ENCODE results near the gene MALL. TPM values are rescaled to one million over a fixed set of nuclear protein-coding genes. Genes with fewer than 3 reads are reported as not detected.
"Not testable (repeated sequence)": the region's sequence is repeated elsewhere in the genome, so short reads cannot be mapped to it uniquely, and the experiment has no call there.

Gene MALL
- total RNA-seq, 2 experiments from 2014 or later = not detected

GRCh38 chr2:110114831-110115255 lies 779 bp downstream of the MALL start:
- Histone ChIP-seq H3K27me3 (ENCODE audit: control insufficient read depth in 1 of 2, insufficient read depth in 2 of 2, low read length in 2 of 2) (peaks cover 31 to 39% of the 10 kb centered on the region in 2 experiments), H3K27ac (ENCODE audit: low read depth in 1 of 2, low read length in 2 of 2) (no peak overlapping the region), H3K4me1 (ENCODE audit: insufficient read depth, low read length) (no peaks in the 10 kb centered on the region), H3K9me3 (ENCODE audit: control insufficient read depth in 1 of 2, insufficient read depth in 1 of 2, low read length in 2 of 2) (peaks cover 0 to 6% of the 10 kb centered on the region in 2 experiments), H3K36me3 (ENCODE audit: insufficient read depth, low read length) (no peaks in the 10 kb centered on the region), H3K4me3 (ENCODE audit: low read length) (no peak overlapping the region)
- intact Hi-C loops (cut with DNase I, micrococcal nuclease) = no loop called here
- ChIA-PET CTCF (no interaction called here), POLR2A (no interaction called here)
- Mint-ChIP-seq H3K27ac (no peak overlapping the region), H3K4me1 (ENCODE audit: low read depth) (no peaks in the 10 kb centered on the region), H3K27me3 (peaks cover 86% of the 10 kb centered on the region), H3K4me3 (no peak overlapping the region), H3K9me3 (no peaks in the 10 kb centered on the region), H3K36me3 (ENCODE audit: low read depth) (no peaks in the 10 kb centered on the region)
- ATAC-seq (ENCODE audit: poor library complexity) (no peak), DNase-seq (no peak)
- TF ChIP-seq CTCF (IDR thresholded peaks at IDR 0.05) = no peak

- DNase-seq (no peak), ATAC-seq (ENCODE audit: poor library complexity) (no peak)
- ChIA-PET POLR2A (no interaction called here), CTCF (no interaction called here)
- Mint-ChIP-seq H3K27me3 (peaks cover 87% of the 10 kb centered on the region), H3K36me3 (ENCODE audit: low read depth) (no peaks in the 10 kb centered on the region), H3K4me1 (ENCODE audit: low read depth) (no peaks in the 10 kb centered on the region), H3K27ac (no peak overlapping the region), H3K4me3 (no peak overlapping the region), H3K9me3 (no peaks in the 10 kb centered on the region)
- intact Hi-C loops (cut with DNase I, micrococcal nuclease) = no loop called here
- Histone ChIP-seq H3K4me3 (ENCODE audit: low read length) (no peak overlapping the region), H3K4me1 (ENCODE audit: insufficient read depth, low read length) (no peaks in the 10 kb centered on the region), H3K9me3 (ENCODE audit: control insufficient read depth in 1 of 2, insufficient read depth in 1 of 2, low read length in 2 of 2) (peaks cover 0 to 6% of the 10 kb centered on the region in 2 experiments), H3K27me3 (ENCODE audit: control insufficient read depth in 1 of 2, insufficient read depth in 2 of 2, low read length in 2 of 2) (peaks cover 30 to 39% of the 10 kb centered on the region in 2 experiments), H3K27ac (ENCODE audit: low read depth in 1 of 2, low read length in 2 of 2) (no peak overlapping the region), H3K36me3 (ENCODE audit: insufficient read depth, low read length) (no peaks in the 10 kb centered on the region)
- TF ChIP-seq CTCF (IDR thresholded peaks at IDR 0.05) = no peak
Observed at GRCh38 chr2:110113961-110114591, 1.5 kb downstream of the MALL start.

- not testable (repeated sequence) for H3K4me3 Mint-ChIP-seq
Observed at GRCh38 chr2:110108291-110108690, 7.3 kb downstream of the MALL start.

More at GRCh38 chr2:110108291-110108690, 7.3 kb downstream of the MALL start:
- intact Hi-C loops (cut with DNase I, micrococcal nuclease); H3K36me3 ChIP-seq (ENCODE audit: insufficient read depth, low read length); H3K36me3 Mint-ChIP-seq (ENCODE audit: low read depth); DNase-seq; H3K9me3 Mint-ChIP-seq; H3K4me1 ChIP-seq (ENCODE audit: insufficient read depth, low read length); CTCF ChIA-PET; ATAC-seq (ENCODE audit: poor library complexity); POLR2A ChIA-PET; H3K27ac Mint-ChIP-seq; H3K9me3 ChIP-seq (ENCODE audit: control insufficient read depth in 1 of 2, insufficient read depth in 1 of 2, low read length in 2 of 2); H3K27ac ChIP-seq (ENCODE audit: low read depth in 1 of 2, low read length in 2 of 2); H3K4me1 Mint-ChIP-seq (ENCODE audit: low read depth); H3K4me3 ChIP-seq (ENCODE audit: low read length): not testable (repeated sequence)
- peaks cover 85% of the 10 kb centered on the region for H3K27me3 Mint-ChIP-seq
- peaks cover 11 to 18% of the 10 kb centered on the region in 2 experiments for H3K27me3 ChIP-seq (ENCODE audit: control insufficient read depth in 1 of 2, insufficient read depth in 2 of 2, low read length in 2 of 2)
